PC-3 (cell line): ENCODE measurements around the gene RNF32.

Source experiments
- EZH2 ChIP-seq: fragments of 300-600 bp; sonication (generic); IDR thresholded peaks from one replicate; pipeline ENCODE4 v1.6.1; 2017; ENCODE audit warnings: antibody characterized with exemption, mild to moderate bottlenecking, low read length; ENCODE audit not compliant: unreplicated experiment
- TF ChIP-seq, protein P1 (sequence below): fragments of 300-600 bp; sonication (generic); conservative IDR thresholded peaks from 2 replicates; pipeline ENCODE4 v1.5.1; 2017; ENCODE audit warnings: antibody characterized with exemption, low read depth, mild to moderate bottlenecking, low read length

DNA sequence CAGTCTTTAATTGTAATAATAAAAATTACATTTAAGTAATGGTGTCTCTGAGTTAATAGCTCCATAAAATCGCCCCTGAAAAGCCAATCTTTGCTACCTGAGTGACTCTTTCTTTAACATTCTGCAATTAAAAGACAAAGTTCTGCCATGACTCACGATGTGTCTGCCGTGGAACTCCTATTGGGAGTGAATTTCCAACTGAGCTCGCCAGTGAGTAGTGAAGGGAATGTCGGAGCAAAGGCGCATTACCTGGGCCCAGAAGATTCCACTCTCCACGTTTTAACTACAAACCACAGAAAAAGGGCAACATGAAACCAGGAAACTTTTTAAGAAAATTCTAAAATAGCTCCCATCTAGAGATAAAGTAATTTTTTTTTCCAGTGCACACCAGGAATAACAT is 36.9 kb upstream of the RNF32 start:
- TF ChIP-seq, protein P1, sequence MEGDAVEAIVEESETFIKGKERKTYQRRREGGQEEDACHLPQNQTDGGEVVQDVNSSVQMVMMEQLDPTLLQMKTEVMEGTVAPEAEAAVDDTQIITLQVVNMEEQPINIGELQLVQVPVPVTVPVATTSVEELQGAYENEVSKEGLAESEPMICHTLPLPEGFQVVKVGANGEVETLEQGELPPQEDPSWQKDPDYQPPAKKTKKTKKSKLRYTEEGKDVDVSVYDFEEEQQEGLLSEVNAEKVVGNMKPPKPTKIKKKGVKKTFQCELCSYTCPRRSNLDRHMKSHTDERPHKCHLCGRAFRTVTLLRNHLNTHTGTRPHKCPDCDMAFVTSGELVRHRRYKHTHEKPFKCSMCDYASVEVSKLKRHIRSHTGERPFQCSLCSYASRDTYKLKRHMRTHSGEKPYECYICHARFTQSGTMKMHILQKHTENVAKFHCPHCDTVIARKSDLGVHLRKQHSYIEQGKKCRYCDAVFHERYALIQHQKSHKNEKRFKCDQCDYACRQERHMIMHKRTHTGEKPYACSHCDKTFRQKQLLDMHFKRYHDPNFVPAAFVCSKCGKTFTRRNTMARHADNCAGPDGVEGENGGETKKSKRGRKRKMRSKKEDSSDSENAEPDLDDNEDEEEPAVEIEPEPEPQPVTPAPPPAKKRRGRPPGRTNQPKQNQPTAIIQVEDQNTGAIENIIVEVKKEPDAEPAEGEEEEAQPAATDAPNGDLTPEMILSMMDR: no peak
- no peak for TF ChIP-seq EZH2
